ENCODE measurements around the gene NPM1.

Gene NPM1

DNA sequence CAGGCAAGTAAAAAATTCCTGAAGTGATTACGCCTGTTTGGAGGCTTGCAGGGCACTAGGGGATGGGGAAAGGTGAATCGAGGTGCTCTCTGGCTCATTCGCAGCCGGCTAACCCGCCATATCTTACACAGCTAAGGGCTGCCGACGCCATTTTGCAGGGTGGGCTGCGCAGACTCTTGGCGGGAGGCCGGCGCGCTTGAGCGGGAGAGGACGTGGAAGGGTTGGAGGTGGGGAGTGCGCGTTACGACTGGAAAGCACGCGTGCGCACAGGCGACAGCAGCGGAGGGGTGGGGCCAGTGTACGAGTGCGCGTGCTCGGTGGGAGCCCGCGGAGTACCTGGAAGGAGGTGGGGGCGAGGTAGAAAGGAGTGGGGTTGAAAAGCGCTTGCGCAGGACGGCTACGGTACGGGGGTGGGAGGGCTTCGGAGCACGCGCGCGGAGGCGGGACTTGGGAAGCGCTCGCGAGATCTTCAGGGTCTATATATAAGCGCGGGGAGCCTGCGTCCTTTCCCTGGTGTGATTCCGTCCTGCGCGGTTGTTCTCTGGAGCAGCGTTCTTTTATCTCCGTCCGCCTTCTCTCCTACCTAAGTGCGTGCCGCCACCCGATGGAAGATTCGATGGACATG lies at the start of gene NPM1 (continued):
- TF ChIP-seq SETDB1 (IDR thresholded peaks at IDR 0.05; ENCODE audit: insufficient read length, low read length) = no peak
- no peak for TF ChIP-seq RBAK (tag by site-specific recombination; IDR thresholded peaks at IDR 0.05)
- no peak for TF ChIP-seq ZNF785 (tag by site-specific recombination; IDR thresholded peaks at IDR 0.05)
- TF ChIP-seq ZBTB21 (tag by site-specific recombination; IDR thresholded peaks at IDR 0.05) = no peak
- TF ChIP-seq ZNF157 (tag by site-specific recombination; IDR thresholded peaks at IDR 0.05) = no peak
- no peak for TF ChIP-seq ZNF837 (tag by site-specific recombination; IDR thresholded peaks at IDR 0.05)
- no peak for TF ChIP-seq ZNF416 (tag by site-specific recombination; IDR thresholded peaks at IDR 0.05)
- TF ChIP-seq HOXA7 (CRISPR knock-in tag; IDR thresholded peaks at IDR 0.05; ENCODE audit: borderline replicate concordance) = no peak
- TF ChIP-seq ZNF174 (tag by site-specific recombination; IDR thresholded peaks at IDR 0.05) = no peak
- no peak for TF ChIP-seq ZNF138 (tag by site-specific recombination; IDR thresholded peaks at IDR 0.05; ENCODE audit: borderline replicate concordance)
- peak; percentile 37; the same call in 1 of the 2 replicates for TF ChIP-seq ZNF600 (tag by site-specific recombination; IDR thresholded peaks at IDR 0.05)
- TF ChIP-seq, protein P1, sequence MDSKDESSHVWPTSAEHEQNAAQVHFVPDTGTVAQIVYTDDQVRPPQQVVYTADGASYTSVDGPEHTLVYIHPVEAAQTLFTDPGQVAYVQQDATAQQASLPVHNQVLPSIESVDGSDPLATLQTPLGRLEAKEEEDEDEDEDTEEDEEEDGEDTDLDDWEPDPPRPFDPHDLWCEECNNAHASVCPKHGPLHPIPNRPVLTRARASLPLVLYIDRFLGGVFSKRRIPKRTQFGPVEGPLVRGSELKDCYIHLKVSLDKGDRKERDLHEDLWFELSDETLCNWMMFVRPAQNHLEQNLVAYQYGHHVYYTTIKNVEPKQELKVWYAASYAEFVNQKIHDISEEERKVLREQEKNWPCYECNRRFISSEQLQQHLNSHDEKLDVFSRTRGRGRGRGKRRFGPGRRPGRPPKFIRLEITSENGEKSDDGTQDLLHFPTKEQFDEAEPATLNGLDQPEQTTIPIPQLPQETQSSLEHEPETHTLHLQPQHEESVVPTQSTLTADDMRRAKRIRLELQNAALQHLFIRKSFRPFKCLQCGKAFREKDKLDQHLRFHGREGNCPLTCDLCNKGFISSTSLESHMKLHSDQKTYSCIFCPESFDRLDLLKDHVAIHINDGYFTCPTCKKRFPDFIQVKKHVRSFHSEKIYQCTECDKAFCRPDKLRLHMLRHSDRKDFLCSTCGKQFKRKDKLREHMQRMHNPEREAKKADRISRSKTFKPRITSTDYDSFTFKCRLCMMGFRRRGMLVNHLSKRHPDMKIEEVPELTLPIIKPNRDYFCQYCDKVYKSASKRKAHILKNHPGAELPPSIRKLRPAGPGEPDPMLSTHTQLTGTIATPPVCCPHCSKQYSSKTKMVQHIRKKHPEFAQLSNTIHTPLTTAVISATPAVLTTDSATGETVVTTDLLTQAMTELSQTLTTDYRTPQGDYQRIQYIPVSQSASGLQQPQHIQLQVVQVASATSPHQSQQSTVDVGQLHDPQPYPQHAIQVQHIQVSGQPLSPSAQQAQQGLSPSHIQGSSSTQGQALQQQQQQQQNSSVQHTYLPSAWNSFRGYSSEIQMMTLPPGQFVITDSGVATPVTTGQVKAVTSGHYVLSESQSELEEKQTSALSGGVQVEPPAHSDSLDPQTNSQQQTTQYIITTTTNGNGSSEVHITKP (tag by site-specific recombination; IDR thresholded peaks at IDR 0.05) = no peak
- no peak for TF ChIP-seq TRIM28 (IDR thresholded peaks at IDR 0.05; ENCODE audit: borderline replicate concordance, low read length)
- no peak for TF ChIP-seq ZNF214 (tag by site-specific recombination; IDR thresholded peaks at IDR 0.05; ENCODE audit: borderline replicate concordance)
- TF ChIP-seq ZNF112 (tag by site-specific recombination; IDR thresholded peaks at IDR 0.05) = no peak
- TF ChIP-seq ZNF24 (tag by site-specific recombination; IDR thresholded peaks at IDR 0.05) = no peak
- TF ChIP-seq, protein P2, sequence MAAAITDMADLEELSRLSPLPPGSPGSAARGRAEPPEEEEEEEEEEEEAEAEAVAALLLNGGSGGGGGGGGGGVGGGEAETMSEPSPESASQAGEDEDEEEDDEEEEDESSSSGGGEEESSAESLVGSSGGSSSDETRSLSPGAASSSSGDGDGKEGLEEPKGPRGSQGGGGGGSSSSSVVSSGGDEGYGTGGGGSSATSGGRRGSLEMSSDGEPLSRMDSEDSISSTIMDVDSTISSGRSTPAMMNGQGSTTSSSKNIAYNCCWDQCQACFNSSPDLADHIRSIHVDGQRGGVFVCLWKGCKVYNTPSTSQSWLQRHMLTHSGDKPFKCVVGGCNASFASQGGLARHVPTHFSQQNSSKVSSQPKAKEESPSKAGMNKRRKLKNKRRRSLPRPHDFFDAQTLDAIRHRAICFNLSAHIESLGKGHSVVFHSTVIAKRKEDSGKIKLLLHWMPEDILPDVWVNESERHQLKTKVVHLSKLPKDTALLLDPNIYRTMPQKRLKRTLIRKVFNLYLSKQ (tag by site-specific recombination; IDR thresholded peaks at IDR 0.05; ENCODE audit: borderline replicate concordance) = no peak
- TF ChIP-seq ZNF146 (tag by site-specific recombination; IDR thresholded peaks at IDR 0.05) = no peak
- no peak; the same call in none of the 2 replicates for TF ChIP-seq ZFP37 (tag by site-specific recombination; IDR thresholded peaks at IDR 0.05)
- TF ChIP-seq ZNF184 (tag by site-specific recombination; IDR thresholded peaks at IDR 0.05) = no peak
- TF ChIP-seq, protein P3, sequence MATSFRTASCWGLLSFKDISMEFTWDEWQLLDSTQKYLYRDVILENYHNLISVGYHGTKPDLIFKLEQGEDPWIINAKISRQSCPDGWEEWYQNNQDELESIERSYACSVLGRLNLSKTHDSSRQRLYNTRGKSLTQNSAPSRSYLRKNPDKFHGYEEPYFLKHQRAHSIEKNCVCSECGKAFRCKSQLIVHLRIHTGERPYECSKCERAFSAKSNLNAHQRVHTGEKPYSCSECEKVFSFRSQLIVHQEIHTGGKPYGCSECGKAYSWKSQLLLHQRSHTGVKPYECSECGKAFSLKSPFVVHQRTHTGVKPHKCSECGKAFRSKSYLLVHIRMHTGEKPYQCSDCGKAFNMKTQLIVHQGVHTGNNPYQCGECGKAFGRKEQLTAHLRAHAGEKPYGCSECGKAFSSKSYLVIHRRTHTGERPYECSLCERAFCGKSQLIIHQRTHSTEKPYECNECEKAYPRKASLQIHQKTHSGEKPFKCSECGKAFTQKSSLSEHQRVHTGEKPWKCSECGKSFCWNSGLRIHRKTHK (tag by site-specific recombination; IDR thresholded peaks at IDR 0.05) = no peak
- no peak for TF ChIP-seq ZNF19 (tag by site-specific recombination; IDR thresholded peaks at IDR 0.05; ENCODE audit: low read depth)
- TF ChIP-seq, protein P4, sequence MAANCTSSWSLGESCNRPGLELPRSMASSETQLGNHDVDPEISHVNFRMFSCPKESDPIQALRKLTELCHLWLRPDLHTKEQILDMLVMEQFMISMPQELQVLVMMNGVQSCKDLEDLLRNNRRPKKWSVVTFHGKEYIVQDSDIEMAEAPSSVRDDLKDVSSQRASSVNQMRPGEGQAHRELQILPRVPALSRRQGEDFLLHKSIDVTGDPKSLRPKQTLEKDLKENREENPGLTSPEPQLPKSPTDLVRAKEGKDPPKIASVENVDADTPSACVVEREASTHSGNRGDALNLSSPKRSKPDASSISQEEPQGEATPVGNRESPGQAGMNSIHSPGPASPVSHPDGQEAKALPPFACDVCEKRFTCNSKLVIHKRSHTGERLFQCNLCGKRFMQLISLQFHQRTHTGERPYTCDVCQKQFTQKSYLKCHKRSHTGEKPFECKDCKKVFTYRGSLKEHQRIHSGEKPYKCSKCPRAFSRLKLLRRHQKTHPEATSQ (tag by site-specific recombination; IDR thresholded peaks at IDR 0.05) = no peak
- TF ChIP-seq ZFP41 (tag by site-specific recombination; IDR thresholded peaks at IDR 0.05; ENCODE audit: borderline replicate concordance) = no peak
- TF ChIP-seq ZFP3 (tag by site-specific recombination; IDR thresholded peaks at IDR 0.05; ENCODE audit: low read depth) = no peak
- no peak for TF ChIP-seq ZNF274 (IDR thresholded peaks at IDR 0.05; ENCODE audit: low read length)
- no peak for TF ChIP-seq ZNF274 (tag by site-specific recombination; IDR thresholded peaks at IDR 0.05; ENCODE audit: borderline replicate concordance)
- peak; percentile 83 for TF ChIP-seq SP3 (tag by site-specific recombination; IDR thresholded peaks at IDR 0.05)
